ENCODE measurements around the gene MAPK1.

DNA sequence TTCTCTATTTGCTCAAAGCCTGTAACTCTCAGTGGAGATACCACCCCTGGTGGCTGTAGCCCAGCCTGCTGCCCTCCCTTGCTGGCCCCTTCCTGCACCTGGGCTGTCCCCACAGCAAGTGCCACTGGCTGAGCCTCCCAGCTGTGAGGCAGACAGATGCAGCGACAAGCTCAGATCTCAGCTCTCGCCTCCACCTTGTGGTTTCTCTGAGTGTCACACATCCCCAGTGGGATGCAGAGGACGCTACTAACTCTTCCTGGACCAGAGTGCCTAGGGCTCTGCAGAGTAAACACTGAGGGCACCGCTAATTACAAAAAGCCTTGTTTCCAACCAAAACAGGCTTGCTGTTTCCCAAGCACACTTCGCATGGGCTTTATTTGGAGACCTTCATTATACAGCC lies 140.8 kb downstream of the MAPK1 start:
- TF ChIP-seq POLR2A (IDR thresholded peaks at IDR 0.05), result no peak
- TF ChIP-seq, protein P1, sequence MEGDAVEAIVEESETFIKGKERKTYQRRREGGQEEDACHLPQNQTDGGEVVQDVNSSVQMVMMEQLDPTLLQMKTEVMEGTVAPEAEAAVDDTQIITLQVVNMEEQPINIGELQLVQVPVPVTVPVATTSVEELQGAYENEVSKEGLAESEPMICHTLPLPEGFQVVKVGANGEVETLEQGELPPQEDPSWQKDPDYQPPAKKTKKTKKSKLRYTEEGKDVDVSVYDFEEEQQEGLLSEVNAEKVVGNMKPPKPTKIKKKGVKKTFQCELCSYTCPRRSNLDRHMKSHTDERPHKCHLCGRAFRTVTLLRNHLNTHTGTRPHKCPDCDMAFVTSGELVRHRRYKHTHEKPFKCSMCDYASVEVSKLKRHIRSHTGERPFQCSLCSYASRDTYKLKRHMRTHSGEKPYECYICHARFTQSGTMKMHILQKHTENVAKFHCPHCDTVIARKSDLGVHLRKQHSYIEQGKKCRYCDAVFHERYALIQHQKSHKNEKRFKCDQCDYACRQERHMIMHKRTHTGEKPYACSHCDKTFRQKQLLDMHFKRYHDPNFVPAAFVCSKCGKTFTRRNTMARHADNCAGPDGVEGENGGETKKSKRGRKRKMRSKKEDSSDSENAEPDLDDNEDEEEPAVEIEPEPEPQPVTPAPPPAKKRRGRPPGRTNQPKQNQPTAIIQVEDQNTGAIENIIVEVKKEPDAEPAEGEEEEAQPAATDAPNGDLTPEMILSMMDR (IDR thresholded peaks at IDR 0.05), result peak in 2 of 6 experiments; percentile 7 to 8

Data from upper lobe of left lung (tissue), 4 donors.